ENCODE data around the gene APELA.

- TF ChIP-seq CTCF (conservative IDR thresholded peaks at IDR 0.05 in 1 of 2, IDR thresholded peaks at IDR 0.05 in 1 of 2; ENCODE audit: low read depth in 1 of 2, low read length in 2 of 2) (no peak), EZH2 (IDR thresholded peaks at IDR 0.05; ENCODE audit: low read length, missing control alignments) (no peak)
These were observed 54.8 kb downstream of the APELA start for GRCh38 chr4:164931551-164932324.

Measured in fibroblast of lung (primary cell).